ENCODE measurements around the gene NSDHL.

The NSDHL gene

GRCh38 chrX:152915541-152916241, 84.8 kb downstream of the NSDHL start:
- DNase-seq: no peak

GRCh38 chrX:152917656-152918579, 87.1 kb downstream of the NSDHL start:
- no peak for DNase-seq

- no peak for DNase-seq
These were observed 87.8 kb downstream of the NSDHL start for GRCh38 chrX:152918707-152919106.
